Endothelial cell of umbilical vein (primary cell): ENCODE results near the gene C6orf132.

Source experiments
- CTCF ChIP-seq, 2 donors: IDR thresholded peaks; 1 replicate in 1 of 2; 2 replicates in 1 of 2; pipeline ENCODE4 v1.5.1; 2011; ENCODE audit warnings: low read length in 2 of 2, mild to moderate bottlenecking in 2 of 2, moderate library complexity in 2 of 2, control low read depth in 1 of 2, inconsistent platforms in 1 of 2, low read depth in 1 of 2; ENCODE audit not compliant: insufficient read depth in 1 of 2; ENCODE audit errors: extremely low read depth in 1 of 2
- MYC ChIP-seq: IDR thresholded peaks from one replicate; pipeline ENCODE4 v1.6.1; 2011; ENCODE audit warnings: mild to moderate bottlenecking, low read depth, low read length
- POLR2A ChIP-seq: IDR thresholded peaks from 2 replicates; pipeline ENCODE4 v1.6.1; 2012; ENCODE audit warnings: low read depth, mild to moderate bottlenecking, control low read depth, low read length

GRCh38 chr6:42162384-42162783, 20.0 kb upstream of the C6orf132 start:
- no peak for TF ChIP-seq POLR2A
- TF ChIP-seq MYC, result no peak
- TF ChIP-seq CTCF (IDR thresholded peaks at IDR 0.05; ENCODE audit: extremely low read depth in 1 of 2, insufficient read depth in 1 of 2, low read depth in 1 of 2, low read length in 2 of 2), result no peak
